GM23338 (cell line): ENCODE measurements around the gene ENTPD7.

Experiments used
- CREB1 ChIP-seq: fragments of 250-450 bp; sonication (Bioruptor Pico); IDR thresholded peaks from 2 replicates; pipeline ENCODE4 v1.5.0; 2020; ENCODE audit warnings: low read depth, mild to moderate bottlenecking, moderate library complexity
- EZH2 ChIP-seq: fragments of 200-600 bp; sonication (generic); IDR thresholded peaks from one replicate; pipeline ENCODE4 v1.8.0; 2017; ENCODE audit warnings: antibody characterized with exemption, mild to moderate bottlenecking, low read depth; ENCODE audit not compliant: unreplicated experiment
- EZH2phosphoT487 ChIP-seq: fragments of 200-600 bp; sonication (generic); IDR thresholded peaks from one replicate; pipeline ENCODE4 v1.8.1; 2018; ENCODE audit warnings: antibody characterized with exemption; ENCODE audit not compliant: unreplicated experiment
- JUNB ChIP-seq: IDR thresholded peaks from one replicate; pipeline ENCODE4 v1.6.1; 2016; ENCODE audit warnings: antibody characterized with exemption; ENCODE audit not compliant: unreplicated experiment
- NANOG ChIP-seq: IDR thresholded peaks from 2 replicates; pipeline ENCODE4 v1.6.1; 2016; ENCODE audit warnings: antibody characterized with exemption, borderline replicate concordance
- POLR2AphosphoS5 ChIP-seq: IDR thresholded peaks from 2 replicates; pipeline ENCODE4 v1.6.1; 2016; ENCODE audit warnings: antibody characterized with exemption, low read depth
- STAT1 ChIP-seq: IDR thresholded peaks from one replicate; pipeline ENCODE4 v1.6.1; 2016; ENCODE audit warnings: antibody characterized with exemption; ENCODE audit not compliant: unreplicated experiment
- ZNF114 ChIP-seq: fragments of 250-450 bp; sonication (Bioruptor Pico); IDR thresholded peaks from 2 replicates; pipeline ENCODE4 v1.5.0; 2020; ENCODE audit warnings: mild to moderate bottlenecking, moderate library complexity
- ZNF331 ChIP-seq: fragments of 250-450 bp; sonication (Bioruptor Pico); IDR thresholded peaks from 2 replicates; pipeline ENCODE4 v1.5.0; 2020; ENCODE audit warnings: low read depth, mild to moderate bottlenecking, moderate library complexity
- TF ChIP-seq, protein P1 (sequence below), 2 experiments: fragments of 200-600 bp in 1 of 2; sonication (generic) in 1 of 2; conservative IDR thresholded peaks; 2 replicates each; pipeline versions ENCODE4 v1.5.1 to v1.6.1; 2016 to 2017; ENCODE audit warnings: antibody characterized with exemption in 2 of 2, low read depth in 2 of 2, mild to moderate bottlenecking in 2 of 2, moderate library complexity in 1 of 2
- TF ChIP-seq, protein P2 (sequence below): IDR thresholded peaks from one replicate; pipeline ENCODE4 v1.6.1; 2018; ENCODE audit warnings: antibody characterized with exemption; ENCODE audit not compliant: unreplicated experiment
- TF ChIP-seq, protein P3 (sequence below): IDR thresholded peaks from 2 replicates; pipeline ENCODE4 v1.6.1; 2016; ENCODE audit warnings: antibody characterized with exemption
- TF ChIP-seq, protein P4 (sequence below): fragments of 250-450 bp; sonication (Bioruptor Pico); IDR thresholded peaks from 2 replicates; pipeline ENCODE4 v1.5.0; 2020; ENCODE audit warnings: mild to moderate bottlenecking, moderate library complexity

DNA sequence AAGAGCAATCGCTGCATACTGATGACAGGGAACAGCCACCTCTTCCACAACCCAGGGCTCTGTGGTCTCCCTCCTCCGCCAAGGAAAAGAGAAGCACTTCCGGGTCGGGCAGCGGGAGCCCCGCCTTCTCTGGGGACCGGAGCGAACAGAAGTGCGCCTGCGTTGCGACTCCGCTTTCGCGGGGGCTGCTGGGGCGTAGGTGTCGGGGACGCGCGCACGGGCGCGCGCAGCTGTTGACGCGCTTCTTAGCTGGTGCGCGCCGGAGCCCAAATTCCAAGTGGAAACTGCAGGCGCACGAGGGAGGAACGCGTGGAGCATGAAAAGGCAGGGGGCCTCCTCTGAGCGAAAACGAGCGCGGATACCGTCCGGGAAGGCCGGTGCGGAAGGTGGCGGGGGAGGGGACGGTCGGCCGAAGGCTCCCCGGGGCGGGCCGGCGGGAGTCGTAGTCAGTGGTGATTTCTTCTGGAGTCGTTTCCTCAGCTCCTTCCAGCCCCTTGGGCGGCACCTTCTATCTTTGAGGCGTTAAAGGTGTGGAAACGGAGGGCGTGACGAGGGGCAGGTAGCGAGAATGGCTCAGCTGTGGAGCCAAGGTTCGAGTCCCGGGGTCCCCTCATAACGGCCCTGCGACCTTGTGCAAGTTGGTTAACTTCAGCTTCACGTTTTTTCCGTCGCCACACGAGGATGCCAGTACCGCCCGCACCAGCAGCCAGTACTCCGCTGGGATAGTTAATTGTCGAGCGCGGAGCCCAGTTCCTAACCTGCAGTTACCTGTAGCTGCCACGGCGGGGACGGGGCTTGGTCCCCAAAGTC lies 72.9 kb downstream of the ENTPD7 start, which contains the start of the genes COX15 and CUTC:
- TF ChIP-seq, protein P1, sequence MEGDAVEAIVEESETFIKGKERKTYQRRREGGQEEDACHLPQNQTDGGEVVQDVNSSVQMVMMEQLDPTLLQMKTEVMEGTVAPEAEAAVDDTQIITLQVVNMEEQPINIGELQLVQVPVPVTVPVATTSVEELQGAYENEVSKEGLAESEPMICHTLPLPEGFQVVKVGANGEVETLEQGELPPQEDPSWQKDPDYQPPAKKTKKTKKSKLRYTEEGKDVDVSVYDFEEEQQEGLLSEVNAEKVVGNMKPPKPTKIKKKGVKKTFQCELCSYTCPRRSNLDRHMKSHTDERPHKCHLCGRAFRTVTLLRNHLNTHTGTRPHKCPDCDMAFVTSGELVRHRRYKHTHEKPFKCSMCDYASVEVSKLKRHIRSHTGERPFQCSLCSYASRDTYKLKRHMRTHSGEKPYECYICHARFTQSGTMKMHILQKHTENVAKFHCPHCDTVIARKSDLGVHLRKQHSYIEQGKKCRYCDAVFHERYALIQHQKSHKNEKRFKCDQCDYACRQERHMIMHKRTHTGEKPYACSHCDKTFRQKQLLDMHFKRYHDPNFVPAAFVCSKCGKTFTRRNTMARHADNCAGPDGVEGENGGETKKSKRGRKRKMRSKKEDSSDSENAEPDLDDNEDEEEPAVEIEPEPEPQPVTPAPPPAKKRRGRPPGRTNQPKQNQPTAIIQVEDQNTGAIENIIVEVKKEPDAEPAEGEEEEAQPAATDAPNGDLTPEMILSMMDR (conservative IDR thresholded peaks at IDR 0.05; ENCODE audit: low read depth in 2 of 2): peak in 1 of 2 experiments; percentile 48; a peak in 1 of 4 replicates
- TF ChIP-seq EZH2 (no peak), JUNB (no peak), POLR2AphosphoS5 (peak; percentile 93), EZH2phosphoT487 (no peak), CREB1 (peak; percentile 51), ZNF331 (CRISPR knock-in tag) (no peak), STAT1 (no peak), NANOG (no peak), ZNF114 (CRISPR knock-in tag) (peak; percentile 23; the same call in 1 of the 2 replicates)
- TF ChIP-seq, protein P2, sequence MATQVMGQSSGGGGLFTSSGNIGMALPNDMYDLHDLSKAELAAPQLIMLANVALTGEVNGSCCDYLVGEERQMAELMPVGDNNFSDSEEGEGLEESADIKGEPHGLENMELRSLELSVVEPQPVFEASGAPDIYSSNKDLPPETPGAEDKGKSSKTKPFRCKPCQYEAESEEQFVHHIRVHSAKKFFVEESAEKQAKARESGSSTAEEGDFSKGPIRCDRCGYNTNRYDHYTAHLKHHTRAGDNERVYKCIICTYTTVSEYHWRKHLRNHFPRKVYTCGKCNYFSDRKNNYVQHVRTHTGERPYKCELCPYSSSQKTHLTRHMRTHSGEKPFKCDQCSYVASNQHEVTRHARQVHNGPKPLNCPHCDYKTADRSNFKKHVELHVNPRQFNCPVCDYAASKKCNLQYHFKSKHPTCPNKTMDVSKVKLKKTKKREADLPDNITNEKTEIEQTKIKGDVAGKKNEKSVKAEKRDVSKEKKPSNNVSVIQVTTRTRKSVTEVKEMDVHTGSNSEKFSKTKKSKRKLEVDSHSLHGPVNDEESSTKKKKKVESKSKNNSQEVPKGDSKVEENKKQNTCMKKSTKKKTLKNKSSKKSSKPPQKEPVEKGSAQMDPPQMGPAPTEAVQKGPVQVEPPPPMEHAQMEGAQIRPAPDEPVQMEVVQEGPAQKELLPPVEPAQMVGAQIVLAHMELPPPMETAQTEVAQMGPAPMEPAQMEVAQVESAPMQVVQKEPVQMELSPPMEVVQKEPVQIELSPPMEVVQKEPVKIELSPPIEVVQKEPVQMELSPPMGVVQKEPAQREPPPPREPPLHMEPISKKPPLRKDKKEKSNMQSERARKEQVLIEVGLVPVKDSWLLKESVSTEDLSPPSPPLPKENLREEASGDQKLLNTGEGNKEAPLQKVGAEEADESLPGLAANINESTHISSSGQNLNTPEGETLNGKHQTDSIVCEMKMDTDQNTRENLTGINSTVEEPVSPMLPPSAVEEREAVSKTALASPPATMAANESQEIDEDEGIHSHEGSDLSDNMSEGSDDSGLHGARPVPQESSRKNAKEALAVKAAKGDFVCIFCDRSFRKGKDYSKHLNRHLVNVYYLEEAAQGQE: no peak
- TF ChIP-seq, protein P3, sequence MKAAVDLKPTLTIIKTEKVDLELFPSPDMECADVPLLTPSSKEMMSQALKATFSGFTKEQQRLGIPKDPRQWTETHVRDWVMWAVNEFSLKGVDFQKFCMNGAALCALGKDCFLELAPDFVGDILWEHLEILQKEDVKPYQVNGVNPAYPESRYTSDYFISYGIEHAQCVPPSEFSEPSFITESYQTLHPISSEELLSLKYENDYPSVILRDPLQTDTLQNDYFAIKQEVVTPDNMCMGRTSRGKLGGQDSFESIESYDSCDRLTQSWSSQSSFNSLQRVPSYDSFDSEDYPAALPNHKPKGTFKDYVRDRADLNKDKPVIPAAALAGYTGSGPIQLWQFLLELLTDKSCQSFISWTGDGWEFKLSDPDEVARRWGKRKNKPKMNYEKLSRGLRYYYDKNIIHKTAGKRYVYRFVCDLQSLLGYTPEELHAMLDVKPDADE: peak; percentile 86
- TF ChIP-seq, protein P4, sequence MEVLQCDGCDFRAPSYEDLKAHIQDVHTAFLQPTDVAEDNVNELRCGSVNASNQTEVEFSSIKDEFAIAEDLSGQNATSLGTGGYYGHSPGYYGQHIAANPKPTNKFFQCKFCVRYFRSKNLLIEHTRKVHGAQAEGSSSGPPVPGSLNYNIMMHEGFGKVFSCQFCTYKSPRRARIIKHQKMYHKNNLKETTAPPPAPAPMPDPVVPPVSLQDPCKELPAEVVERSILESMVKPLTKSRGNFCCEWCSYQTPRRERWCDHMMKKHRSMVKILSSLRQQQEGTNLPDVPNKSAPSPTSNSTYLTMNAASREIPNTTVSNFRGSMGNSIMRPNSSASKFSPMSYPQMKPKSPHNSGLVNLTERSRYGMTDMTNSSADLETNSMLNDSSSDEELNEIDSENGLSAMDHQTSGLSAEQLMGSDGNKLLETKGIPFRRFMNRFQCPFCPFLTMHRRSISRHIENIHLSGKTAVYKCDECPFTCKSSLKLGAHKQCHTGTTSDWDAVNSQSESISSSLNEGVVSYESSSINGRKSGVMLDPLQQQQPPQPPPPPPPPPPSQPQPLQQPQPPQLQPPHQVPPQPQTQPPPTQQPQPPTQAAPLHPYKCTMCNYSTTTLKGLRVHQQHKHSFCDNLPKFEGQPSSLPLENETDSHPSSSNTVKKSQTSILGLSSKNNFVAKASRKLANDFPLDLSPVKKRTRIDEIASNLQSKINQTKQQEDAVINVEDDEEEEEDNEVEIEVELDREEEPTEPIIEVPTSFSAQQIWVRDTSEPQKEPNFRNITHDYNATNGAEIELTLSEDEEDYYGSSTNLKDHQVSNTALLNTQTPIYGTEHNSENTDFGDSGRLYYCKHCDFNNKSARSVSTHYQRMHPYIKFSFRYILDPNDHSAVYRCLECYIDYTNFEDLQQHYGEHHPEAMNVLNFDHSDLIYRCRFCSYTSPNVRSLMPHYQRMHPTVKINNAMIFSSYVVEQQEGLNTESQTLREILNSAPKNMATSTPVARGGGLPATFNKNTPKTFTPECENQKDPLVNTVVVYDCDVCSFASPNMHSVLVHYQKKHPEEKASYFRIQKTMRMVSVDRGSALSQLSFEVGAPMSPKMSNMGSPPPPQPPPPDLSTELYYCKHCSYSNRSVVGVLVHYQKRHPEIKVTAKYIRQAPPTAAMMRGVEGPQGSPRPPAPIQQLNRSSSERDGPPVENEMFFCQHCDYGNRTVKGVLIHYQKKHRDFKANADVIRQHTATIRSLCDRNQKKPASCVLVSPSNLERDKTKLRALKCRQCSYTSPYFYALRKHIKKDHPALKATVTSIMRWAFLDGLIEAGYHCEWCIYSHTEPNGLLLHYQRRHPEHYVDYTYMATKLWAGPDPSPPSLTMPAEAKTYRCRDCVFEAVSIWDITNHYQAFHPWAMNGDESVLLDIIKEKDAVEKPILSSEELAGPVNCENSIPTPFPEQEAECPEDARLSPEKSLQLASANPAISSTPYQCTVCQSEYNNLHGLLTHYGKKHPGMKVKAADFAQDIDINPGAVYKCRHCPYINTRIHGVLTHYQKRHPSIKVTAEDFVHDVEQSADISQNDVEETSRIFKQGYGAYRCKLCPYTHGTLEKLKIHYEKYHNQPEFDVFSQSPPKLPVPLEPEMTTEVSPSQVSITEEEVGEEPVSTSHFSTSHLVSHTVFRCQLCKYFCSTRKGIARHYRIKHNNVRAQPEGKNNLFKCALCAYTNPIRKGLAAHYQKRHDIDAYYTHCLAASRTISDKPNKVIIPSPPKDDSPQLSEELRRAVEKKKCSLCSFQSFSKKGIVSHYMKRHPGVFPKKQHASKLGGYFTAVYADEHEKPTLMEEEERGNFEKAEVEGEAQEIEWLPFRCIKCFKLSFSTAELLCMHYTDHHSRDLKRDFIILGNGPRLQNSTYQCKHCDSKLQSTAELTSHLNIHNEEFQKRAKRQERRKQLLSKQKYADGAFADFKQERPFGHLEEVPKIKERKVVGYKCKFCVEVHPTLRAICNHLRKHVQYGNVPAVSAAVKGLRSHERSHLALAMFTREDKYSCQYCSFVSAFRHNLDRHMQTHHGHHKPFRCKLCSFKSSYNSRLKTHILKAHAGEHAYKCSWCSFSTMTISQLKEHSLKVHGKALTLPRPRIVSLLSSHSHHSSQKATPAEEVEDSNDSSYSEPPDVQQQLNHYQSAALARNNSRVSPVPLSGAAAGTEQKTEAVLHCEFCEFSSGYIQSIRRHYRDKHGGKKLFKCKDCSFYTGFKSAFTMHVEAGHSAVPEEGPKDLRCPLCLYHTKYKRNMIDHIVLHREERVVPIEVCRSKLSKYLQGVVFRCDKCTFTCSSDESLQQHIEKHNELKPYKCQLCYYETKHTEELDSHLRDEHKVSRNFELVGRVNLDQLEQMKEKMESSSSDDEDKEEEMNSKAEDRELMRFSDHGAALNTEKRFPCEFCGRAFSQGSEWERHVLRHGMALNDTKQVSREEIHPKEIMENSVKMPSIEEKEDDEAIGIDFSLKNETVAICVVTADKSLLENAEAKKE (CRISPR knock-in tag): no peak
